Ecto neural progenitor cell (in vitro differentiated cells): ENCODE measurements around the gene WDR83.
A peak's percentile ranks its signal among the peaks of the same experiment; 100 is the strongest.
"Not testable (repeated sequence)": the region's sequence is repeated elsewhere in the genome, so short reads cannot be mapped to it uniquely, and the experiment has no call there.

Experiments used
- DNase-seq: peaks from one replicate; pipeline ENCODE4 v3.0.0-alpha.2; 2018; ENCODE audit warnings: low spot score

WDR83 gene

GRCh38 chr19:12685831-12686230 is 19.2 kb downstream of the WDR83 start:
- no peak for DNase-seq

- DNase-seq: peak; percentile 41
Observed at GRCh38 chr19:12687496-12688196, 21.0 kb downstream of the WDR83 start, which contains the start of gene GNG14. TSS of gene GNG14 (plus strand) at chr19:12687998. CDS start at chr19:12688049, 51 bp downstream.

GRCh38 chr19:12689012-12689411 is 22.4 kb downstream of the WDR83 start:
- no peak for DNase-seq

GRCh38 chr19:12689581-12690216 is 23.1 kb downstream of the WDR83 start:
- no peak for DNase-seq

- no peak for DNase-seq
Observed at GRCh38 chr19:12692960-12693359, 26.4 kb downstream of the WDR83 start.

GRCh38 chr19:12694641-12695040 is 28.0 kb downstream of the WDR83 start:
- DNase-seq: no peak

- DNase-seq: no peak
Observed at GRCh38 chr19:12695096-12695495, 28.5 kb downstream of the WDR83 start.

GRCh38 chr19:12695514-12695913 is 28.9 kb downstream of the WDR83 start:
- DNase-seq: no peak

GRCh38 chr19:12695997-12696365 is 29.4 kb downstream of the WDR83 start:
- DNase-seq: no peak

GRCh38 chr19:12696366-12697335 is 30.0 kb downstream of the WDR83 start, which contains the start of gene FBXW9:
TSS of gene FBXW9 (minus strand) at chr19:12696631. CDS start at chr19:12696581, 50 bp downstream.
- DNase-seq: peak; percentile 98

- DNase-seq: not testable (repeated sequence)
Observed at GRCh38 chr19:12697425-12697824, 30.8 kb downstream of the WDR83 start.

- DNase-seq: no peak
Observed at GRCh38 chr19:12698138-12698537, 31.5 kb downstream of the WDR83 start.

GRCh38 chr19:12701596-12702282 is 35.1 kb downstream of the WDR83 start:
- no peak for DNase-seq

GRCh38 chr19:12703046-12703445 is 36.4 kb downstream of the WDR83 start:
- DNase-seq: peak; percentile 84

- no peak for DNase-seq
Observed at GRCh38 chr19:12705169-12705568, 38.6 kb downstream of the WDR83 start.

- no peak for DNase-seq
Observed at GRCh38 chr19:12705654-12706331, 39.2 kb downstream of the WDR83 start.

- DNase-seq: no peak
Observed at GRCh38 chr19:12706332-12706718, 39.7 kb downstream of the WDR83 start.

- DNase-seq: no peak
Observed at GRCh38 chr19:12708641-12709040, 42.0 kb downstream of the WDR83 start.

GRCh38 chr19:12711187-12711586 is 44.6 kb downstream of the WDR83 start:
- DNase-seq: no peak

GRCh38 chr19:12712077-12712476 is 45.5 kb downstream of the WDR83 start:
- DNase-seq: not testable (repeated sequence)

- not testable (repeated sequence) for DNase-seq
Observed at GRCh38 chr19:12713304-12713703, 46.7 kb downstream of the WDR83 start.
